SKM-1 (cell line): ENCODE results near the gene MICAL2.
A peak's percentile ranks its signal among the peaks of the same experiment; 100 is the strongest.

ENCODE experiments used
- DNase-seq: peaks from one replicate; lab custom pipeline; 2025; ENCODE audit not compliant: unreplicated experiment; lab: John Stamatoyannopoulos, UW

The MICAL2 gene

DNA sequence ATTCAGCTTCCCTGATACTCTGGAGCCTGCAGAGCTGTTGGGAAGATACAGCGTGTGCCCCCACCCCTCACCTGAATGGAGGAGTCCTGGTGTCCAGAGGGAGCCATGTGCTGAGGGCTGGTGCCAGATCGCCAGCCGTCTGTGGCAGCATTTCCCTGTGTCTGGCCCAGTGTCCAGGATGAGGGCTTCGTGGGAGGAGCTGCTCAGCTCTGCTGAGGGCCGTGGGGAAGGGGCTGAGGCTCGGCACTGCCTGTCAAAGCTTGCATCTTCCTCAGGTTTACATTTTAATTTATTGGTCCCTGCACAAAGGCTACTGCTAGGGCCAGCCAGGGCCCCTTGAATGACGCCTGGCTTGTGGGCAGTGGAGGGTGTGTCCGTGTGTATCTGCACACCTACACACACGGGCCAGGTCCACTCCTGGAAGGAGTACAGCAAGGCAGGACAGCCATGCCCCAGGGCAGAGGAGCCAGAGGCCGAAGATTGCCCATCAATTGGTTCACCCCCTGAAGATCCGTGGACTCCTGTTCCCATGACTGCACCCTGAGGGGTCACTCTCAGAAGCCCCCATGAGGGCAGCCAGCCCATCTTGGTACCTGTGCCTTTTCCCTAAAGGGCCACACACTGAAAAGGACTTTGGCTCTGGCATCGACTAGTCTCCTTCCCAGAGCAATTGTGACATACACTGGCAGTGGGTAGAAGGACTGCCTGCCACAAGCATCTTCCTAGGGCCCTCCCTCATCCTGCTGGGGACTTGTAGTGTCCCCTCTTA lies 159.2 kb downstream of the MICAL2 start:
- no peak for DNase-seq

DNA sequence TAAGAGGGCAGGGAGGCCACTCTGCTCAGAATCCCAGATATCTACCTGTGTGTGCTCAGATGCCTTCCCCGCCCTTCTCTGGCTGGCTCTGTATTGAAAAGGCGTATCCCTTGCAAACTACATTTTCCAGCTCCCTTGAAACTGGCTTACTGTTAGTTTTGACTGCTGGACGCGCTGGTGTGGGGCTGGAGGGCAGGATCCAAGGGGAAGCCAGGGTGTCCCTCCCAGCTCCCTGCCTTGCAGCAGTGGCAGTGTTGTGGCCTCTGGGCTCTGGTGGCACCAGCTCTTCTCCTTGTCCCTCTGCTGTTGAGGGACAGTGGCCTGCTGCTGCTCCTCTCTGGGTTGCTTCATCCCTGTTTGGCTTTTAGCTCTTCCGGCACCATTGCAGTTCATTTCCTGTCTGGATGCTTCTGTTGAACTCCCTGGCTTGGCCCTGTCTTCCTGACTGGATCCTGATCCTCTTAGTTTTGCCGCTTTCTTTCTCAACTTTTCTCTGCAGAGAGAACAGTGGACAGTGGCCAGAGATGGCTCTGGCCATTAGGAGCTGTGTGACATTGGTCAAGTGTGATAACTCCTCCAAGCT lies 159.9 kb downstream of the MICAL2 start:
- DNase-seq = no peak

DNA sequence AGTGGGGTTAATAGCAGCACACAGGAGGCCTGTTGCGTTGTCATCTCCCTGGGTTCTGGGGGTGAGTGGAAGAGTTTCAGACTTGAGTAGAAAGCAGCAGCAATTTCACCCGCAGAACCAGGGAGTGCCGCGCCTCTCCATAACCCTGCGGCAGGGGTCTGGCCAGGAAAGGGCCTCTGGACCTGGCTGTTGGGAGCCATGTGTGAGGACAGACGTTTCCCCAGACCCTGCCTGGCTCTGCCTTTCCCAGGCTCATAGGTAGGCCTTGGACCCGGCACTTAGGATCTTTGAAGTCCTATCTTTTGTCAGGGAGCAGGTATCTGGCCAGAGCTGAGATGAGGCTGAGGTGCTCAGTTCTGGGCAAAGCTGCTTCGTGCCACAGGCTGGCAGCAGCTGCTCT lies 160.4 kb downstream of the MICAL2 start:
- DNase-seq = no peak

DNA sequence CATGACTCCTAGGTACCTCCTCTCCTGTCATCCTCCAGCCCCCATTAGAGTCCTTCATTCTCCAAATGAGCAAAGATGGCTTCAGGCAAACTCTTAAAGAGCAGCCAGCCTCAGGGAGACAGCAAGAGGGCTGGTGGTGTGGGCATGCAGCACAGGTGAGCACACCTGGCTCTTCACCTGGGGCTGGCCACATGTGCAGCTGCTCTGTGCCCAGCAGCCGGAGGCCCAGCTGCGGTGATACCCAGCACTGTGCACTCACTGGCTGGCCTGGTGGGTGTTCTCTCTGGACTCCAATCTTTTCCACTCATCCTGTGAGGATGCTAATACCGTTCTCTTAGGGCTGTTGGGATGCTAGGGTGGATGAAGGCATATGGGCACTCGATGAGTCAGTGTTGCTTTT lies 160.9 kb downstream of the MICAL2 start:
- no peak for DNase-seq

DNA sequence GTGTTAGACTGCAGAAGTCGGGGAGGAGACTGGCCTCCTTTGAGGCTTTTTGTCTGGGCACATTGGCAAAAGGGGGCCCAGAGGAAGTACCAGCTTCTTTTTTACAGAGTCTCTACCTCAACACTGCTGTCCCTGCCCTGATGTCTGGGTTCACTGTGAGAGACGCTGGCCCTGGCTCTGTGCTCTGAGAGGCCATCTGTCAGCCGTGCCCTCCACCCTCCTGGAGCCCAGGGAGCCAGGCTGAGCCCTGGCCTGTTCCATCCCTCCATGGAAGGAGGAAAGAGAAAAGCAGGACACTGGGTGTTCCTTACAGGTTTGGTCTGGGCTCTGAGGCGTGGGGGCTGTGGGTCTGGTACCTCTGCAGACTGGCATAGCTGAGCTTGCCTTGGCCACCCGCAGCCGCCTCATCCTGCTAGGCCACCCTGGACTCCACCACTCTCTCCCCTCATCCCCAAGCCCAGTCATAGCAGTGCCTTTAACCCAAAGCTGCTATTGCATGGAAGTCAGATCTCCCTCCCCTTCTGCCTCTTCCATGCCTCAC lies 161.5 kb downstream of the MICAL2 start:
- no peak for DNase-seq

DNA sequence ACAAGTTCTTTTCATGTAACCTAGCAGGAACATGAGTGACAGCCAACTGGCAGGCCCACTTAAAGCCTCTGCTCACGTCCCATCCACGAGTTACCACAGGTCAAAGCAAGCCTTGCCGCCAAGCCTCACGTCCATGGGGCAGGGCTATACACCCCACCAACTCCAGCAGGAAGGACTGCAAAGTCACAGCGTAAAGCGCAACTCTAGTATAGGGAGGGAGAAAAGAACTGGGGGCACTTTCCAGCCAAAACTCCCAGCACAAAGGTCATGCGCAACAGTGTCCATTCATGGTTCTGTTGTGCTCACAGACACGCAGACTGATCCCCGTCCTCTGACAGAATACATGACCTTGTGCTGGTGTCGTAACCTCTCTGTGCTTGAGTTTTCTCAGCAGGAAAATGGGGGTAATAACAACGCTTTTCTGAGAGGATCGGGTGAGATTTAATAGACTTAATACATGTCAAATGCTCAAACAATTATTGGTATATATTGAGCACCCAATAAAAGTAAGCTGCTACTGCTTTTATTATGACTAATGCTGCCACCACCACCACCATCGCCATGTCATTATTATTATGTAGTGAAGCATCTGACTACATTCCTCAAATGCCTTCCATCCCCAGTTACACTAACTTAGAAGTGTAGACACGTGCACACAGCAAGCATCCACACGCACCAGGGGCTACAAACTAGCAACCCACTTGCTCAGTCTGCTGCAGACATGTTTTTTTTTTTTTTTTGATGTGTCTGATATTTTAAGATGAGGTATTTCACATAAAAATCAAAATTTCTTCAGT lies 162.6 kb downstream of the MICAL2 start:
- no peak for DNase-seq

DNA sequence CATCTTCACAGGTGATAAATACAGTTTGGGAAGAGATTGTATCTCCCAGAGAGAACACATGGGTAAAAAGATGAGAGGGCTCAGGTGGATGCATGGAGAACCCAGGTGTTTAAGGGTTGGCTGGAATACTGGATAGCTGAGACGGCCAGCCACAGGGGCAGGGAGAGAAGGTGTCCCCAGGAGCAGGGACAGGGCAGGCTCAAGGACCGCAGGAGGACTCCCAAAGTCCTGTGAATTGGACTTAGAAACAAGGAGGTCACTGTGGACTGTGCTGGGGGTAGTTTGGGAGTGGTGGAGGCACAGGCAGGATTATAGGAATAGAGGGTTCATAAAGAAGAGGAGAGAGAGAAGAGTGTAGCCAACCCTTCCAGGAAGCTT lies 163.2 kb downstream of the MICAL2 start:
- no peak for DNase-seq

DNA sequence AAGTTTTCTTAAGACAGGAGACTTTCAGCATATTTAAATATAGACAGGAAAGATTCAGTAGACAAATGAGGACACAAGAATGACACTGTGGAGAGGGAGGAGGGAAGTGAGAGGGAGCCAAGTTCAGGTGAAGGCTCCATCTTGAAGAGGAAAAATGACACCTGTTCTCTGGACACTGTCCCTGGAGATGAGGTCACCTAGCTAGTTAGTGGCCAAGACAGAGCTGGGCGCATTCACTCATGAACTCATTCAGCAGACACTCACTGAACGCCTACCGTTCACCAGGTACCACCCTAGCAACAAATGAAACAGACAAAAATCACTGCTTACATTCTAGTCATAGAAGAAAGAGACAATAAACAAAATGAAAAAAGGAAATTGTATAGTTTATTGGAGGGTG lies 163.7 kb downstream of the MICAL2 start:
- no peak for DNase-seq

DNA sequence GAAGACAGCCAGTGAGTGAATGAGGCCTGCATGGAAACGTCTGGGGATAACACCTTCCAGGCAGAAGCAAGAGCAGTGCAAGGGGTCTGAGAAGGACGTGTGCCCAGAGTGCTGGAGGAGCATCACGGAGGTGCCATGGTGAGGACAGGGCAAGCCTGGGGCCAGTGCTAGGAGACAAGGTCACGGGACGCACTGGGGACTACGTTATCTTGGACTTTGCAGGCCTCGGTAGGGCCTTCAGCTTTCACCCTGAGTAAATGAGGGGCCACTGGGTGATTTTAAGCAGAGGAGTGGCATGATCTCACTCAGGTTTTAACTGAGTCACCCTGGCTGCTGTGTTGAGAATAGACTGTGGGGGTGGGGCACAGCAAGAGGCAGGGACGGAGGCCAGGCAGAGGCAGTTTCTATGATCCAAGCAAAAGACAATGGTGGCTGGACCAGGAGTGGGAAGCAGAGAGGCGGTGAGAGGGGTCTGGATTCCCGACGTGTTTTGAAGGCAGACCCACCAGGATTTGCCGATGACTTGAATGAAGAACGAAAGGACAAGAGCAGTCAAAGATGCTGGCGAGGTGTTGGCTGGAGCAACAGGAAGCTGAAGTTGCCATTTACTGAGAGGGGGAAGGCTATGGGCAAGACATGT lies 164.3 kb downstream of the MICAL2 start:
- no peak for DNase-seq

DNA sequence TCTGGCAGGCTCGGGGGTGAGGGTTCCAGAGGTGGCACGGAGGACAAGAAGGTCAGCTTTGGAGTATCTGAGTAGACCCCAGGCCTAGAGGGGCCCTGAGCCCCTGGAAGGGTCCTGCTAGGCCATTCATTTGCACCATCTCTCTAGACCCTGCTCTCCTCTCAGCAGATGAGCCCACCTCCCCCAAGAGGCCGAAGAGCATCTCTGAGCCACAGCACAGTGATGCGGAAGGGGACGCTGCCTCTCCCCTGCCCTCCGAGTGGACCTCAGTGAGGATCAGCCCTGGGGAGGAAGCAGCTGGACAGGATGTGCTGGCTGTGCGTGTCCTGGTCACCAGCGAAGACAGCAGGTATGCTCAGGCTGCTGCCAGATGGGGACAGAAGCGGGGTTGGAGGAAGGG lies 165.4 kb downstream of the MICAL2 start:
- no peak for DNase-seq

DNA sequence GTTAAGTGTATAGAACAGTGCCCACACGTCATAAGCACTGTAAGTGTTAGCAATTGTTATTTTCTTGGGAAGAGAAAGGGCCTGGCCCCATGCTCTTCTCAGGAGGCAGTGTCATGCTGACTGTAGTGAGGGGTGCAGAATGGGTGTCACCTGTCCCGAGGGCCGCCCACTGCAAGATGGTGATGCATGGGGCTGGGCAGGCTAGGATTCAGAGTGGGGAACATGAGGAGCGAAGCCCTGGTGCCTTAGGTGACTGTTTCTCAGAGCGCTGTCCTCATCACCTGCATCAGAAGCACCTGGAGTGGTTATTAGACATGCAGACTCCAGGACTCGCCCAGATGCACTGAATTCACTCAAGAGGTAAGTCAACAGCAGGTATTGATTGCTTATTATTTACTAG lies 166.0 kb downstream of the MICAL2 start:
- no peak for DNase-seq

DNA sequence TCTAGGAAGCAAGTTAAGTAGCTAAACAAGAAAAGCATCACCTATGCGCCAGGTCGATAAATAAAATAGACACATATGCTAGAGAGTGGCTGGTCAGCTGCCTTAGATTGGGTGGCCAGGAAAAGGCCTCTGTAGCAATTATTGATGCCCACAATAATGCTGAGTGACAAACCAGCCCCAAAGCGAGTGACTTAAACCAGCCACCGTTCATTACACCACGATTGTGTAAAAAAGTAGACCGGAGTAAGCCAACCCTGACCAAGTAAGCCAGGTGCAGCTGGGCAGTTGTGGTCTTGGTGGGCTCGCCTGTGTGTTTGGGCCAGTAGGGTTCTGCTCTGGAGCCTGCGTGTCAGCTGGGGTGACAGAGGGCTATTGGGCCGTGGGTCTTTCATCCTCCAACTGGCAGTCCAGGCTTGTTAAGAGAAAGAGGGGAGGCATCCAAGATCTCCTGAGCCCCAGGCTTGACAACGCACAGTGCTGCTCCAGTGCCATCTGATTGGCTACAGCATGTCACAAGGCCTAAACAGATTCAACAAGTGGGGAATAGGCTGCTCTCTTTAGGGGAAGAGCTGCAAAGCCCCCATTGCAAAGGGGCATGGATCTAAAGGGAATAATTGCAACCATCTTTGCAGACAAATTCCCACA lies 166.6 kb downstream of the MICAL2 start:
- no peak for DNase-seq

DNA sequence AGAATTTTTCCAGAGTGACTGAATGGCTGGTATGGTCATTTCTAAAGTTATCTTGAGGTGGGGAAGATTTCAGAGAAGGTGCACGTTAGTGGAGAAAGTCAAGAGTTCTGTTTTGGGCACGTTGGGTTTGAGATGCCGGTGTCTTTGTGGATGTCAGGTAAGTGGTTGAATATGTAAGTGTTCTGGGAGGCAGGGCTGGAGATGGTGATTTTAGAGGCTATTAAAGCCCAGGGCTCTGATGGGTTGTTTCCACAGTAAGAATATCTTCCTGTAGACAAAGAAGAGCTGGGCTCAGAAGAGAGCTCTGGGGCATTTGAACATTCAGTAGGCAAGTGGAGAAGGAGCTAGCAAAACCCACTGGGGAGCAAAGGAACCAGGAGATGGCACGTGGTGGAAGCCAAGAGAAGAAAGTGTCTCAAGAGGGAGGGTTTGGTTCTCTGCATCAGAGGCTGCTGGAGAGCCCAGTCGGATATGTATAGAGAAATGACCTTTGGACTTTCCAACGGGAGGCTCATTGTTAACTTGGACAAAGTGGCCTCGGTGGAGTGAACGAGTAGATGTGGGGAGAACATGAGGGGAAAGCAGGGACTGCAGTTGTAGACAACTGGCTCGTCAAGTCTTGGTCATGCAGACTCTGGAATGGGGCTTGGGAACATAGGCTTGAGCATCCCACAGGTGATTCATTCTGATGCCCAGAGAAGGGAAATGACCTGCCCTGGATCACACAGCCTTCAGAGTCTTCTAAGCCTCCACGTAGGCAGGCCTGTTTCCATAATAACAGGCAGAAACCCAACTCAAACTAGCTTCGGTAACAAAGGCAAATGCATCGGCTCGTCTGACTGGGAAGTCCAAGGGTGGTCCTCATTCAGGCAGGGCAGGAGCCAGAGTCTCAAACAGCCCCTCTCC lies 168.6 kb downstream of the MICAL2 start:
- no peak for DNase-seq

DNA sequence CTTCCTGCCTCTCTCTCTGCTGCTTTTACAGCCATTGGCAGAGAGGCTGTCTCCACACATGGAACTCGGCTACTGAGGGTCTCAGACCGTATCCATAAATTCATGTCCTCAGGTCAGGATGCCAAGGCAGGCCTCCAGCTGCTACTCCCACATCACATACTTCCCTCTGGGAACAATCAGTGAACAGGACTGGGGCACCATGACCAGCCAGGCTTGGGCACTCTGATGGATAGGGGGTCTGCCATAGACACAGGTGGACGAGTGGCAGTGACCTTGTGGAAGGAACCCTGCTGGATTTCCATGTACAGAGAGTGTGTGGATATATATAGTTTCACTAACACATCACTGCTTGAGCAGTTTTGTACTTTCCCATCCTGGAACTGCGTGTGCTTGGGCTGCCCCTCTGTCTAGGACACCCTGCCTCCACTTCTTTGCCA lies 169.3 kb downstream of the MICAL2 start:
- DNase-seq = no peak

DNA sequence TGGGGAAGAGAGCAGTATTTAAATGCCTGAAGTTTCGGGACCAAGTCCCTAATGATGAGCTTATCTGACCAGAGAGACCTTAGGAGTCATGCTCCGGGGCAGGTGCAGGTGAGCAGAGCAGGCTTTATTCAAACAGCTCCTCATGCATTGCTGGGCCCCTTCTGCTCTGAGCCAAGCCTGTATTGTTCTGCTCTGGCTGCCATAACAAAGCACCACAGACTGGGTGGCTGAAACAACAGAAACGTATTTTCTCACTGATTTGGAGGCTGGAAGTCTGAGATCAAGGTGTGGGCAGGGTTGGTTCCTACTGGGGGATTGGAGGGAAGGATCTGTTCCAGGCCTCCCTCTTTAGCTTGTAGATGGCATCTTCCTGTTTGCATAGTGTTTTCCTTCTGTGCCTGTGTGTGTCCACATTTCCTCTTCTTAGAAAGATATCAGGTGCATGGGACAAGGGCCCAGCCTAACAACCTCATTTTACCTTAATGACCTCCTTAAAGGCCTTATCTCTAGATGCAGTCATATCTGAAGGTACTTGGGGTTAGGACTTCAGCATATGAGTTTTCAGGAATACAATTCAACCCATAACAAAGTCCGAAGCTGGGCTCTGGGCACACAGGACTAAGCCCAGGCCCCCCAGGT lies 169.9 kb downstream of the MICAL2 start:
- DNase-seq = no peak

DNA sequence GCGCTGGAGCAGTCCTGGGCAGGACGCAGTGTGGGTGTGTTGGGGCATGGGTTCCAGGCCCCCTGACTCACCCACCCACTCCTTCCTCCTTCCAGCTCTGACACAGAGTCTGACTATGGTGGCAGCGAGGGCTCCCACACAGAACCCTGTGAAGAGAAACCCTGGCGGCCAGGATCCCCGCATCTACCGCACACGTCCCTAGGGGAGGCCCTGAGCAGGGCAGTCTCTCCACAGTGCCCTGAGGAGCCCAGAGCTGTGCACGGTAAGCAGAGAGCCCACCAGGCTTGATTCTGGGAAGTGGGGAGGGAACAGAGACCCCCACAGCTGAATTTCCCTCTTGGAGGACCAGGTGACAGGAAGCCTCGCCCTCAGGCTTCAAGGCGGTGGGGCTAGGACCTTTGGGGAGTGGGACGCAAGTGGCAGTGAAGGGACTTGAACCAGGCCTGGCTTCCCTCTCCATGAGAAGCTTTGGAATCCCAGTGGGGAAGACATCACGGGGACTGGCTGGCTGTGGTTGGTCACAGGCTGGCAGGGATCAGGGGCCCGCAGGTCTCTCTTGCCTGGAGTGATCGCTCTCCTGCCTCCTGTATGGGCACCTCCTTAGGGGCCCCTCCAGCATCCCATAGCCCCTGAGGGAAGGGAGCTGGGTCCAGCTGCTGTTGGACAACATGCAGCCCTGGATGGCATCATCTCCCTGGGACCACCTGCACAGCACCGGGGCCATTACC lies 170.6 kb downstream of the MICAL2 start:
- DNase-seq = no peak

DNA sequence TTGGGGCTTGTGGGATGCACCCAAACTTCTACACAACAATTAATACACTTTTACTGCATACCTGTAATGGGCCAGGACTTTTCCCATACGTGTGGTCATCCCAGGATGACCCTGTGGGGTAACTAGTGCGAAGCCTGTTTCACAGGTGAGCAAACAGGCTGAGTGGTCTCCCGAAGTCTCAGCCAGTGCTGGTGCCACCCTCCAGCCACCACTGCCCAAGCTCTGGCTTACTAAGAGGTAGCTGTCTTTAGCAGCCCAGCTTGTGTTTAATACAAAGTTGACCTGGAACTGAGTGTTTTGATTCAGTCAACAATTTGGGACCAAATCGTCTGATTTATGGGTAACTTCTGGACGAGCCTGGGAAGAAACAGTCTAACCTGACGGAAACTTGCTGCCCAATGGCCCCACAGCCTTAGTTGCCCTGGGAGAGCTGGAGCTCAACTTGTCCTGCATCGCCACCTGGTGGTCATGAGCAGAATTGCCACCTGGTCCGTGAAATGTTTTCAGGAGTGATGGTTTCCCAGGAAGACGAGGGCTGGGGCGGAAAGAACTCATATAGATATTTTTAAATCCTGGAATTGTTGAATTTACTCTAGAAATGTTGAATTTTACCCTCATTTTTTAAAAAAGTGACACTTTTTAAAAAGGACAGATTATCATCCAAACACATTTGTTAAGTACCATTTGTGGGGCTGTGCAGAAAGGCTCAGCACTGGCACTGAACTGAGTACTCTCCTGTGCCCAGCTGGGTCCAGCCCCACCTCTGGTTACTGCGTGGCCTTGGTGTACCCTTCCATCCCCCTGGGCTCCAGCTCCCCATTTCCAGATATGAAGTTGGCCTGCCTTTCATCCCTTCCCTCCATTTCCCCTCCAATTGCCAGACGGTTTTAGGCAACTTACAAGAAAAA lies 171.4 kb downstream of the MICAL2 start:
- DNase-seq = peak; percentile 11

DNA sequence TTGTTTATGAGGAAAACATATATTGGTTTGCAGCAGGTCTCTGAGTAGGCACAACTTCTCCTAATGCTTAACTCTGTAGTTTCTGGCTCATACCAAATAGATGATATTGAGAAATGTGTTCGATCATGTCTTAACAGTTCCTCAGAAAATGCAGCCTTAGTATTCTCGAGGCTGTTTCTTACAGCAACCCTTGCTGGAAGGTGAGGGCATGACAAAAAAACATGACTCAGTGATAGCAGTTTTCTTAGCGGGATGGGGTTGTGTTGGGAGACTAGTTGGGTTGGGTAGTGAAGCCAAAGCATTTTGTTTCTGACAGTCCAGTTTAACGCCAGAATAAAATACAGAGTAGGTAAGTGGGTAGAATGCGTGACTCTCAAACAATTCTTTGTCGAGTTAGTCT lies 172.3 kb downstream of the MICAL2 start:
- DNase-seq = no peak
